SK-N-SH (cell line): ENCODE measurements around the gene CYP8B1. TPM values are rescaled to one million over a fixed set of nuclear protein-coding genes. Genes with fewer than 3 reads are reported as not detected.

Experiments used
- CTCF ChIA-PET: fragments of 300-600, 350-600 bp; formaldehyde crosslinking; extraction: SDS; loops from one replicate; lab custom pipeline; 2021; lab: Yijun Ruan, JAX
- POLR2A ChIA-PET: fragments of 350-600 bp; sonication (Branson Sonifier 250); formaldehyde crosslinking; extraction: SDS; loops from one replicate; lab custom pipeline; 2020; ENCODE audit warnings: antibody characterized with exemption, inconsistent platforms; lab: Yijun Ruan, JAX
- DNase-seq: peaks from one replicate; pipeline ENCODE4 v3.0.0; 2012
- H2AFZ ChIP-seq: fragments of 200-600 bp; sonication (generic); 2 replicates; pipeline ENCODE4 v1.8.1; 2016; ENCODE audit warnings: antibody characterized with exemption, mild to moderate bottlenecking, low read depth
- H3F3A ChIP-seq: fragments of 200-600 bp; sonication (generic); replicated peaks from 2 replicates; pipeline ENCODE3; 2016; ENCODE audit warnings: antibody characterized with exemption, mild to moderate bottlenecking; ENCODE audit not compliant: insufficient read depth
- H3K27ac ChIP-seq, 2 experiments: fragments of 200-500 bp in 1 of 2; fragments of 200-600 bp in 1 of 2; sonication (Bioruptor generic) in 1 of 2; sonication (generic), shearing (Covaris generic) in 1 of 2; 2 replicates each; pipeline versions ENCODE4 v1.5.1 to v1.6.1; 2014 to 2016; ENCODE audit warnings: low read depth in 2 of 2, inconsistent platforms in 1 of 2, low read length in 1 of 2, mild to moderate bottlenecking in 1 of 2, mixed read lengths in 1 of 2
- H3K27me3 ChIP-seq: fragments of 200-600 bp; sonication (generic), shearing (Covaris generic); 2 replicates; pipeline ENCODE4 v1.6.1; 2016; ENCODE audit warnings: mixed run types; ENCODE audit not compliant: insufficient read depth
- H3K36me3 ChIP-seq, 2 experiments: fragments of 200-500 bp in 1 of 2; fragments of 200-600 bp in 1 of 2; sonication (Bioruptor generic) in 1 of 2; sonication (generic) in 1 of 2; replicated peaks in 1 of 2; 2 replicates each; pipeline versions ENCODE3 to v1.5.1; 2014 to 2016; ENCODE audit warnings: low read length in 1 of 2, mild to moderate bottlenecking in 1 of 2; ENCODE audit not compliant: insufficient read depth in 2 of 2, control insufficient read depth in 1 of 2
- H3K4me1 ChIP-seq, 2 experiments: fragments of 200-500 bp in 1 of 2; fragments of 200-600 bp in 1 of 2; sonication (Bioruptor generic) in 1 of 2; sonication (generic), shearing (Covaris generic) in 1 of 2; 2 replicates each; pipeline versions ENCODE4 v1.5.1 to v1.6.1; 2014 to 2016; ENCODE audit warnings: low read depth in 1 of 2, low read length in 1 of 2, mixed run types in 1 of 2; ENCODE audit not compliant: insufficient read depth in 2 of 2, control insufficient read depth in 1 of 2
- H3K4me2 ChIP-seq: fragments of 200-600 bp; sonication (generic), shearing (Covaris generic); 2 replicates; pipeline ENCODE4 v1.6.1; 2017; ENCODE audit warnings: mixed run types
- H3K4me3 ChIP-seq, 2 experiments: fragments of 200-500 bp in 1 of 2; fragments of 200-600 bp in 1 of 2; sonication (Bioruptor generic) in 1 of 2; sonication (generic), shearing (Covaris generic) in 1 of 2; 2 replicates each; pipeline versions ENCODE4 v1.5.1 to v1.8.1; 2014 to 2016; ENCODE audit warnings: low read depth in 2 of 2, inconsistent platforms in 1 of 2, low read length in 1 of 2, mild to moderate bottlenecking in 1 of 2, mixed read lengths in 1 of 2, moderate library complexity in 1 of 2
- H3K79me2 ChIP-seq: fragments of 200-600 bp; sonication (generic); 2 replicates; pipeline ENCODE4 v1.8.1; 2017; ENCODE audit warnings: mild to moderate bottlenecking; ENCODE audit not compliant: insufficient read depth
- H3K9ac ChIP-seq: fragments of 200-600 bp; sonication (generic); 2 replicates; pipeline ENCODE4 v1.6.1; 2017; ENCODE audit warnings: mixed run types
- H3K9me2 ChIP-seq: fragments of 200-600 bp; sonication (generic); 2 replicates; pipeline ENCODE4 v1.6.1; 2017; ENCODE audit warnings: mixed run types
- H3K9me3 ChIP-seq: fragments of 200-600 bp; sonication (generic); 2 replicates; pipeline ENCODE4 v1.6.1; 2017; ENCODE audit warnings: mixed run types, mild to moderate bottlenecking, moderate library complexity
- H4K20me1 ChIP-seq: fragments of 200-600 bp; sonication (generic); 2 replicates; pipeline ENCODE4 v1.6.1; 2017; ENCODE audit warnings: mild to moderate bottlenecking, mixed run types; ENCODE audit not compliant: insufficient read depth
- ELF1 ChIP-seq: IDR thresholded peaks from 2 replicates; pipeline ENCODE4 v1.4.0; 2012
- EP300 ChIP-seq, 2 experiments: IDR thresholded peaks; 2 replicates each; pipeline versions ENCODE4 v1.4.0 to v1.6.1; 2012; ENCODE audit warnings: borderline replicate concordance in 1 of 2, low read depth in 1 of 2, low read length in 1 of 2
- FOSL2 ChIP-seq: IDR thresholded peaks from 2 replicates; pipeline ENCODE4 v1.4.0; 2012; ENCODE audit warnings: low read depth, mild to moderate bottlenecking, moderate library complexity, borderline replicate concordance
- FOXJ3 ChIP-seq: sonication (generic); formaldehyde crosslinking; IDR thresholded peaks from 2 replicates; pipeline ENCODE4 v1.5.1; 2020; ENCODE audit warnings: mild to moderate bottlenecking, missing genetic modification reagents
- FOXM1 ChIP-seq: IDR thresholded peaks from 2 replicates; pipeline ENCODE4 v1.4.0; 2012; ENCODE audit warnings: low read depth, mild to moderate bottlenecking
- GABPA ChIP-seq: IDR thresholded peaks from 2 replicates; pipeline ENCODE4 v1.4.0; 2012; ENCODE audit warnings: low read depth, mild to moderate bottlenecking
- GATA2 ChIP-seq: sonication (generic); formaldehyde crosslinking; IDR thresholded peaks from 2 replicates; pipeline ENCODE4 v1.5.0; 2020; ENCODE audit warnings: mild to moderate bottlenecking, missing genetic modification reagents
- NFIC ChIP-seq: IDR thresholded peaks from 2 replicates; pipeline ENCODE4 v1.4.0; 2012; ENCODE audit warnings: borderline replicate concordance
- NRF1 ChIP-seq: IDR thresholded peaks from 2 replicates; pipeline ENCODE4 v1.6.1; 2012; ENCODE audit warnings: low read depth, mild to moderate bottlenecking, low read length
- RAD21 ChIP-seq: IDR thresholded peaks from 2 replicates; pipeline ENCODE4 v1.6.1; 2012; ENCODE audit warnings: mild to moderate bottlenecking, low read length
- RCOR1 ChIP-seq: fragments of 150-350 bp; IDR thresholded peaks from 2 replicates; pipeline ENCODE4 v1.6.1; 2017; ENCODE audit warnings: antibody characterized with exemption, low read length
- SIN3A ChIP-seq: IDR thresholded peaks from 2 replicates; pipeline ENCODE4 v1.6.1; 2012; ENCODE audit warnings: low read depth, mild to moderate bottlenecking, low read length, moderate library complexity, borderline replicate concordance
- SMC3 ChIP-seq: IDR thresholded peaks from 2 replicates; pipeline ENCODE4 v1.6.1; 2012; ENCODE audit warnings: low read depth, low read length, improper control_type of control experiment
- TAF1 ChIP-seq: IDR thresholded peaks from 2 replicates; pipeline ENCODE4 v1.6.1; 2012; ENCODE audit warnings: low read depth, mild to moderate bottlenecking, low read length, moderate library complexity, borderline replicate concordance
- WGBS: methylation state at CpG from one replicate; pipeline ENCODE4 v1.1.6; 2017; ENCODE audit warnings: low lambda C conversion rate; 5-methylcytosine and 5-hydroxymethylcytosine counted together
- polyA plus RNA-seq, 3 experiments: library from polyadenylated mRNA; depleted of rRNA; stranded (reverse); fragments of >200 nt; gene quantifications; 2 replicates each; pipeline ENCODE4 v1.2.3, GENCODE V29; 2012
- TF ChIP-seq, protein P1 (sequence below): IDR thresholded peaks from 2 replicates; pipeline ENCODE4 v1.6.1; 2012; ENCODE audit warnings: mild to moderate bottlenecking, low read depth, low read length, moderate library complexity
- TF ChIP-seq, protein P2 (sequence below): fragments of 150-350 bp; IDR thresholded peaks from 2 replicates; pipeline ENCODE4 v1.6.1; 2016; ENCODE audit warnings: mild to moderate bottlenecking, low read depth, low read length
- TF ChIP-seq, protein P3 (sequence below): IDR thresholded peaks from 2 replicates; pipeline ENCODE4; 2012
- TF ChIP-seq, protein P4 (sequence below): IDR thresholded peaks from 2 replicates; pipeline ENCODE4 v1.4.0; 2012; ENCODE audit warnings: low read depth

The CYP8B1 gene
- polyA plus RNA-seq, 1 of the 3 experiments (the other 2 are of a cell fraction): not detected

DNA sequence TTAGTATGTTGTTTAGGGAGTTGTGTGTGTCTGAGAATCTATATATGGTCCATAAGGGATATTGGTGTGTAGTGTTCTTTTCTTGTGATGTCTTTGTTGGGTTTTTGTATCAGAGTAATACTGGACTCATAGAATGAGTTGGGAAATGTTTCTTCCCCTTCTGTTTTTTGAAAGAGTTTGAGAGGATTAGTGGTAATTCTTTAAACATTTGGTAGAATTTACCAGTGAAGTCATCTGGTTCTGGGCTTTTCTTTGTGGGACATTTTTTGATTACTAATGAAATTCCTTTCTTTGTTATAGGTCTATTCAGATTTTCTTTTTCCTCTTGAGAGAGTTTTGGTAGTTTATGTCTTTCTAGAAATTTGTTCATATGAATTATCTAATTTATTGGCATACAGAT is 49.5 kb downstream of the CYP8B1 start:
- Histone ChIP-seq H3K9ac (no peak overlapping the region), H3K27ac (no peak overlapping the region), H3K27me3 (no peaks in the 10 kb centered on the region; the same call in 1 of the 2 replicates), H4K20me1 (no peaks in the 10 kb centered on the region), H2AFZ (no peak overlapping the region), H3K4me1 (peaks cover 0 to 4% of the 10 kb centered on the region in 2 experiments; a peak in 2 of 4 replicates), H3K4me2 (no peak overlapping the region)
- CTCF ChIA-PET: interaction anchor here (1.0 kb wide), 1 partner anchor 597 kb away, joined by 3 read pairs; no protein-coding TSS in a partner anchor
- DNase-seq: no peak
- TF ChIP-seq RCOR1 (no peak), SMC3 (no peak), RAD21 (no peak)
- TF ChIP-seq, all 33 proteins: peak for 0
- POLR2A ChIA-PET: no interaction called here
- no peaks in the 10 kb centered on the region for H3K9me3 ChIP-seq
- H3K36me3 ChIP-seq: no peaks in the 10 kb centered on the region
- H3F3A ChIP-seq: no peaks in the 10 kb centered on the region
- H3K79me2 ChIP-seq: no peaks in the 10 kb centered on the region
- H3K9me2 ChIP-seq: no peaks in the 10 kb centered on the region
- no peak overlapping the region for H3K4me3 ChIP-seq

DNA sequence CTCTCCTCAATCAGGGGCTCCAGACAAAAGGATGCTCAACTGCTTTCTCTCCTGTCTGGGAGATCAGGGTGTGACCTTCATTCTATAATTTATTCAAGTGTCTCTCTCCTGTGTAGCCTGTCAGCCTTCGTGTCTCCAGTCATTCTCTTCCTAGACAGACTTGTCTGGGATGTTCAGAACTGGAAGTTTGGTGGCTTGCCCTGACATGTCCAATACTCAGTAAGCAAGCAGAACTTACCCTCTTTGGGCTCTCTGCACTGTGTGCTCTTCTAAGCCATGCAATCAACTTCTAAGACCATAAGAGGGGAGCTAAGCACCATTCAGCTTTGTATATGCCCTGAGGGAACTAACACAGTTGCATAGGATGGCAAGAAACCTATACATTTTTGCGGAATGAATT is 52.3 kb downstream of the CYP8B1 start:
- CTCF ChIA-PET: interaction anchor here (6.3 kb wide), 1 partner anchor 16 kb away, joined by 33 read pairs; no protein-coding TSS in a partner anchor
- DNase-seq: no peak

DNA sequence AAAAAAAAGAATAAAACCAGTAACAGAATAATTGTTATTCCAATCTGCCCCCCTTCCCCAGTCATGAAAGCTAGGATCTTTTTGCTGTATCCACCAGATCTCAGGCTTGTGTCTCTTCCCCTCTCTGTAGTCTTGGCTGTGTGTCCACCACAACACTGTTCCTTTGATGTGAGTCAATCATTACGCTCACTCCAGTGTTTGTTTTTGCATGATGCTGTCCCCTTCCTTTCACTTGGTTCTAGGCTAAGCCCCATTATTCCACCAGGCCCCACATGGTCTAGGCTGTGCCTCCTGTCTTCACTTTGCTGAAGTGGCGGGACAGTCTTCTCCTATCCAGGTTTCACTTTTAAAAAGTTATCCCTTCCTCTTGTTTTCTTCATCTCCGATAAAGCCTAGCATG is 52.9 kb downstream of the CYP8B1 start:
- Histone ChIP-seq H3K27ac (no peak overlapping the region), H3K9ac (no peak overlapping the region), H3K36me3 (no peaks in the 10 kb centered on the region), H3K79me2 (no peaks in the 10 kb centered on the region), H2AFZ (no peak overlapping the region), H3K9me3 (no peaks in the 10 kb centered on the region), H3F3A (peaks cover 12% of the 10 kb centered on the region), H3K4me1 (peaks cover 0 to 11% of the 10 kb centered on the region in 2 experiments; a peak in 2 of 4 replicates), H4K20me1 (no peaks in the 10 kb centered on the region), H3K27me3 (no peaks in the 10 kb centered on the region; the same call in 1 of the 2 replicates), H3K9me2 (no peaks in the 10 kb centered on the region), H3K4me2 (0 out of 2 replicates have a peak overlapping the region, but pooled peaks have one; percentile 7), H3K4me3 (no peak overlapping the region)
- WGBS: 85% methylated on average over 3 of the region's 3 CpGs
- DNase-seq: no peak
- ChIA-PET CTCF (interaction anchor here (0.9 to 6.3 kb wide), 3 partner anchors 8 to 19 kb away, joined by 3 to 38 read pairs (median 33); partner anchors contain the start of gene HIGD1A), POLR2A (no interaction called here)
- TF ChIP-seq RCOR1: no peak
- no peak for TF ChIP-seq GATA2 (CRISPR knock-in tag)
- TF ChIP-seq EP300 (IDR thresholded peaks at IDR 0.05; ENCODE audit: borderline replicate concordance in 1 of 2, low read depth in 1 of 2, low read length in 1 of 2): no peak
- TF ChIP-seq GABPA: no peak
- TF ChIP-seq, protein P1, sequence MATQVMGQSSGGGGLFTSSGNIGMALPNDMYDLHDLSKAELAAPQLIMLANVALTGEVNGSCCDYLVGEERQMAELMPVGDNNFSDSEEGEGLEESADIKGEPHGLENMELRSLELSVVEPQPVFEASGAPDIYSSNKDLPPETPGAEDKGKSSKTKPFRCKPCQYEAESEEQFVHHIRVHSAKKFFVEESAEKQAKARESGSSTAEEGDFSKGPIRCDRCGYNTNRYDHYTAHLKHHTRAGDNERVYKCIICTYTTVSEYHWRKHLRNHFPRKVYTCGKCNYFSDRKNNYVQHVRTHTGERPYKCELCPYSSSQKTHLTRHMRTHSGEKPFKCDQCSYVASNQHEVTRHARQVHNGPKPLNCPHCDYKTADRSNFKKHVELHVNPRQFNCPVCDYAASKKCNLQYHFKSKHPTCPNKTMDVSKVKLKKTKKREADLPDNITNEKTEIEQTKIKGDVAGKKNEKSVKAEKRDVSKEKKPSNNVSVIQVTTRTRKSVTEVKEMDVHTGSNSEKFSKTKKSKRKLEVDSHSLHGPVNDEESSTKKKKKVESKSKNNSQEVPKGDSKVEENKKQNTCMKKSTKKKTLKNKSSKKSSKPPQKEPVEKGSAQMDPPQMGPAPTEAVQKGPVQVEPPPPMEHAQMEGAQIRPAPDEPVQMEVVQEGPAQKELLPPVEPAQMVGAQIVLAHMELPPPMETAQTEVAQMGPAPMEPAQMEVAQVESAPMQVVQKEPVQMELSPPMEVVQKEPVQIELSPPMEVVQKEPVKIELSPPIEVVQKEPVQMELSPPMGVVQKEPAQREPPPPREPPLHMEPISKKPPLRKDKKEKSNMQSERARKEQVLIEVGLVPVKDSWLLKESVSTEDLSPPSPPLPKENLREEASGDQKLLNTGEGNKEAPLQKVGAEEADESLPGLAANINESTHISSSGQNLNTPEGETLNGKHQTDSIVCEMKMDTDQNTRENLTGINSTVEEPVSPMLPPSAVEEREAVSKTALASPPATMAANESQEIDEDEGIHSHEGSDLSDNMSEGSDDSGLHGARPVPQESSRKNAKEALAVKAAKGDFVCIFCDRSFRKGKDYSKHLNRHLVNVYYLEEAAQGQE: no peak
- TF ChIP-seq, protein P2, sequence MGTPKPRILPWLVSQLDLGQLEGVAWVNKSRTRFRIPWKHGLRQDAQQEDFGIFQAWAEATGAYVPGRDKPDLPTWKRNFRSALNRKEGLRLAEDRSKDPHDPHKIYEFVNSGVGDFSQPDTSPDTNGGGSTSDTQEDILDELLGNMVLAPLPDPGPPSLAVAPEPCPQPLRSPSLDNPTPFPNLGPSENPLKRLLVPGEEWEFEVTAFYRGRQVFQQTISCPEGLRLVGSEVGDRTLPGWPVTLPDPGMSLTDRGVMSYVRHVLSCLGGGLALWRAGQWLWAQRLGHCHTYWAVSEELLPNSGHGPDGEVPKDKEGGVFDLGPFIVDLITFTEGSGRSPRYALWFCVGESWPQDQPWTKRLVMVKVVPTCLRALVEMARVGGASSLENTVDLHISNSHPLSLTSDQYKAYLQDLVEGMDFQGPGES: no peak
- no peak for TF ChIP-seq FOSL2
- TF ChIP-seq, protein P3, sequence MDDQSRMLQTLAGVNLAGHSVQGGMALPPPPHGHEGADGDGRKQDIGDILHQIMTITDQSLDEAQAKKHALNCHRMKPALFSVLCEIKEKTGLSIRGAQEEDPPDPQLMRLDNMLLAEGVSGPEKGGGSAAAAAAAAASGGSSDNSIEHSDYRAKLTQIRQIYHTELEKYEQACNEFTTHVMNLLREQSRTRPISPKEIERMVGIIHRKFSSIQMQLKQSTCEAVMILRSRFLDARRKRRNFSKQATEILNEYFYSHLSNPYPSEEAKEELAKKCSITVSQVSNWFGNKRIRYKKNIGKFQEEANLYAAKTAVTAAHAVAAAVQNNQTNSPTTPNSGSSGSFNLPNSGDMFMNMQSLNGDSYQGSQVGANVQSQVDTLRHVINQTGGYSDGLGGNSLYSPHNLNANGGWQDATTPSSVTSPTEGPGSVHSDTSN: no peak
- TF ChIP-seq, protein P4, sequence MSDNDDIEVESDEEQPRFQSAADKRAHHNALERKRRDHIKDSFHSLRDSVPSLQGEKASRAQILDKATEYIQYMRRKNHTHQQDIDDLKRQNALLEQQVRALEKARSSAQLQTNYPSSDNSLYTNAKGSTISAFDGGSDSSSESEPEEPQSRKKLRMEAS: no peak
- TF ChIP-seq NRF1: no peak
- no peak for TF ChIP-seq RAD21
- TF ChIP-seq ELF1: no peak
- no peak for TF ChIP-seq SMC3

More for the DNA sequence above, 52.3 kb downstream of the CYP8B1 start:
- Histone ChIP-seq H3K27ac (no peak overlapping the region), H3K27me3 (no peaks in the 10 kb centered on the region; the same call in 1 of the 2 replicates), H3K4me1 (peaks cover 0 to 11% of the 10 kb centered on the region in 2 experiments; a peak in 2 of 4 replicates), H3K4me2 (0 out of 2 replicates have a peak overlapping the region, but pooled peaks have one; percentile 7), H3K79me2 (no peaks in the 10 kb centered on the region), H3K36me3 (no peaks in the 10 kb centered on the region), H3K4me3 (no peak overlapping the region), H3K9me2 (no peaks in the 10 kb centered on the region), H3K9me3 (no peaks in the 10 kb centered on the region), H3F3A (peaks cover 12% of the 10 kb centered on the region), H2AFZ (no peak overlapping the region), H3K9ac (no peak overlapping the region), H4K20me1 (no peaks in the 10 kb centered on the region)
- TF ChIP-seq FOXJ3 (CRISPR knock-in tag) (no peak), EP300 (IDR thresholded peaks at IDR 0.05; ENCODE audit: borderline replicate concordance in 1 of 2, low read depth in 1 of 2, low read length in 1 of 2) (no peak), FOXM1 (no peak), SIN3A (no peak), NFIC (no peak), TAF1 (no peak)
- WGBS: 66% methylated on average over 2 of the region's 2 CpGs
- POLR2A ChIA-PET: interaction anchor here (0.7 kb wide), 1 partner anchor 164 kb away, joined by 3 read pairs; no protein-coding TSS in a partner anchor
